Fibroblast of skin of back (primary cell): Measurements from ENCODE around the gene TMEM184A.
"Not testable (repeated sequence)": the region's sequence is repeated elsewhere in the genome, so short reads cannot be mapped to it uniquely, and the experiment has no call there.

Experiments
- DNase-seq: peaks from one replicate; pipeline ENCODE4 v3.0.0-alpha.2; 2013

Gene TMEM184A

DNA sequence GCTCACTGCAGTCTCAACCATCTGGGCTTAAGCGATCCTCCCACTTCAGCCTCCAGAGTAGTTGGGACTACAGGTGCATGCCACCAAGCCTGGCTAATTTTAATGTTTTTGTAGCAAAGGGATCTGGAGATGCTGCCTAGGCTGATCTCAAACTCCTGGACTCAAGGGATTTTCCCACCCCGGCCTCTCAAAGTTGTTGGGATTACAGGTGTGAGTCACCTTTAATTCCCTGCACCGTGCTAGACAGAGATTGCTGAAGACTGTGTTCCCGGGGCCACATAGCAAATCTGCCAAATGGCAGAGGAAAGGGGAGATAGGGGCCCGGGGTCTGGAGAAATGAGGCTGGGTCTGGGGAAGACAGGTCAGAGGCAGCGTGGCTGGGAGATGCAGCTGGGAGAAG is 34.5 kb upstream of the TMEM184A start:
- peak; percentile 5 for DNase-seq

DNA sequence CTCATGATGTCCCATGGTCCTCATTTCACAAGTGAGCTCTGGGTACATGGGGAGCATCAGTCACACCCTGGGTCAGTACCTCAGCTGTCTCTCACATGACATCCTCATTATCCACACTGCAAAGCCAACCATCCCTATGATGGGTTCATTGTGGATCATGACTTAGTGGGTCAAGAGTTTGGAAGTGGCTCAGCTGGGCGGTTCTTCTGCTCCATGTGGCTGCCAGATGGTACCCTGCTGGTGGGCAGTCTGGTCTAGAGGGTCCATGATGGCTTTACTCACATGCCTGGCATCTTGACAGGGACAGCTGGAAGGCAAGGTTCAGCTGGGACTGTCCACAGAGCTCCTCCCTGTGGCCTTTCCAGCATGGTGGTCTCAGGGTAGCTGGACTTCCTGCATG is 33.0 kb upstream of the TMEM184A start:
- DNase-seq = no peak

DNA sequence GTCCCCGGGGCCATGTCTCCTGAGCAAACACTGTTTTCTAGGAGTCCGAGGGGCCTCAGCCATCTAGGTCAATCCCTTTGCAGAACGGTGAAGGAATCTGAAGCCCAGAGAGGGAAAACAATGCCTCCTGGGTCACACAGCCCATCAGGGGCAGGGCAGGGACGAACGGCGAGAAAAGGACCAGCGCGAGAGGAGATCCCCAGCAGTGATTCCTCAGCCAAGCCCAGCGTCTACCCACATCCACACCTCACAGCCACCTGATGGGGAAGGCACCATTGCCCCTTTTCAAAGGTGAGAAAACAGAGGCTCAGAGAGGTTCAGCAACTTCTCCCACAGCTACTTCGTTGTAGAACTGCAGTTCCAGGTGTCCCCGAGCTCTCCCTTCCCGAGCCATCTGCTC is 31.7 kb upstream of the TMEM184A start:
- DNase-seq = no peak

DNA sequence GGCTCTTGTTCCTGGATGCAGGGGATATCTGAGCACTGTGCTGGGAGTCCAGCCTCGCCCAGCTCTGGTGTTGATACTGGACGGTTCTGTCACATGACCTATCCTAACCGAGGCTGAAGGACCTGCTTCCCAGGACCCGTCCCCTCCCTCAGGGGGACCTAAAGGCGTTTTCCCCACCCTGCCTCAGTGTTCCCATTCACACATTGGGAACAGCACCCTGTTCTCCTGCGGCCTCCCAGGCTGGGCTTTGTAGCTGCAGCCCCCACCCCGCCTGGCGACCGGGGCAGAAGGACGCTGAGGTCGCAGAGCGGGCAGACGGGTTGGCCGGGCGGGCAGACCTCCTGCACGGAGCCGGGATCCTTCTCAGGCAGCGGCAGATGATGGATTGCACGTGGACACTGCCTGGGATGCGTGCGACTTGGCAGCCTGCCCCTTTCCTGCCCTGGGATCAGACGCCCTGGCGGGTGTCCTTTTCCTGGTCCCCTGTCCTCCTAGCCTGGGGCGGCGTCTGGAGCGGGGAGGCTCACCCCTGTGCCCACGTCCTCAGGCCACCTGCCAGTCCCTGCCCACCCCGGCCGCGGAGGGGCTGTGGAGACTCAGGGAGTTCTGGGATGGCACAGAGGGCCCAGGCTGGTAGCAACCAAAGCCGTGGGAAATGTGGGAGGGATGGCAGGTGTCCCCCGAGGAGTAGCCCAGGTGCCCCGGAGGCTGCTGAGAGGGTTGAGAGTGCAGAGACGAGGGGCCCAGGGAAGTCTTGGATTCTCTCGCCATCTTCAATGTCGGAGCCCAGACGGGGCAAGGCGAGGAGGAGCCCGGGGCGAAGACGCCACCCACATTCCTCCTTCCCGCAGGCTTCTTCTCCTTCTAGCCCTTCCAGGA is 31.1 kb upstream of the TMEM184A start:
- DNase-seq = no peak

DNA sequence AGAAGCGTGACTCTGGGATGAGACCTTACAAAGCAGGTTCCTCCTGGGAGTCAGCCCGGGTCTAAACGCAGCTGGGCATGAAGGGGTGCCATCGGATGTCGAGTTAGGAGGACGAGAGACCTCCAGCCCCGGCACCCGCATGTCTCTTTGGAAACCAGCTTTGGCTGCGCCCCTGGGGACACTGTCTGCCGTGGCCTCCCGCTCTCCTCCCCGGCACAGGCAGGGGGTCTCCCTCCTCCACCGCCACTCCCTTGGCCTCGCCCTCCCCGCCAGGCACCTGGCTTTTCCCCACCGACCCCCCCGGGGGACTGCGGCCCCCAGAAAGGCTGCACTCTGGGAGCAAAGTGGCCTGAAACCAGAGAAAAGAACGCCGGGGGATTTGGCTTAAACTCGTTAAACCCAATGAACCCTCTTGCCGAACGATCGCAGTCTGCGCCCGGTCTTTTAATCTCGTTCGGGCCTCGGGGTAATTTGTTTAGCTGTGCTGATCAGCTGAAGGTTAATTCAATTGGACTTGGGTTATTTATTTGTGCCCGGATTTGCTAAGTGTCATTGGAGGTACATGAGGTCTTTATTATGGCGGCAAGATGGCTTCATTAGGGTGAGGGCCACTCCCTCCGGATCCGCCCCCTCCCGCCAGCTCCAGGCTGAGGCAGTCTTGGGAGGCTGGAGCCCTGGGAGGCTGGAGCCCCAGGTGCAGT is 30.3 kb upstream of the TMEM184A start:
- no peak for DNase-seq

DNA sequence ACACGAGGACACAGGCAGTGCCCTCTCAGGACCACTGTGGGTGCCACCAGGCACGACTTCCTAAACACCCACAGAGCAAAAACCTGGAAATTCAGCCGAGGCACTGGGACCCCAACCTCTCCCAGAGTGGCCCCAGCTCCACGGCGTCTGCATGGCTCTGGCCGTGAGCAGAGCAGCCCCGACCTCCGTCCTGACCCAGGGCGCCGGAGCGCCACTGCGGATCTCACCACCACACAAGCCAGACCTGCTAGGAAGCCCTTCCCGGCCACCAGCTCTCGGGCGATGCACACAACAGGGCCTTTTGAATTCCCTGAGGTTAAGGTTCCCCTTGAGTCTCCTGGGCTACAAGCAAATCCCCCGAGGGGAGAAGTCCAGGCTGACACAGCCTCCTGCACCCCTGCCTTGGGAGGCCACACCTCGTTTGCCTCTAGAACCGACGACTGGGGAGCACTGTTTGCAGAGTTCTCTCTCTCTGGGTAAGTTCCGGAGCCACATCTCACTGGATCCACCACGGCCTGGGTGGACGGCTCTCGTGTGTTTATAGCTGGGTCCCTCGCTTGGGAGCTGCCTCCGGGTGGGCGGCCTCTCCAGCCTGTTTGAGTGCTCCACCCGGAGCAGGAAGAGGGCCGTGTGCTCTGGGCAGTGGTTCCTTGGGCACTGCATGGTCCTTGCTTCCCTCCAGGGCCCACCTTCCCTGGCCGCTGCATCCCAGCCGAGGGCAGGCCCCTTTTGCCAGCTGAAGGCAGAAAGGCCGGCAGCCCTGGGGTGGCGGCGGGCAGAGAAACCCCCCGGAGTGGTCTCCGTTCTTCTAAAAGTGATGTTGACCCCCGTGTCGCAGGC is 29.4 kb upstream of the TMEM184A start:
- DNase-seq = no peak

DNA sequence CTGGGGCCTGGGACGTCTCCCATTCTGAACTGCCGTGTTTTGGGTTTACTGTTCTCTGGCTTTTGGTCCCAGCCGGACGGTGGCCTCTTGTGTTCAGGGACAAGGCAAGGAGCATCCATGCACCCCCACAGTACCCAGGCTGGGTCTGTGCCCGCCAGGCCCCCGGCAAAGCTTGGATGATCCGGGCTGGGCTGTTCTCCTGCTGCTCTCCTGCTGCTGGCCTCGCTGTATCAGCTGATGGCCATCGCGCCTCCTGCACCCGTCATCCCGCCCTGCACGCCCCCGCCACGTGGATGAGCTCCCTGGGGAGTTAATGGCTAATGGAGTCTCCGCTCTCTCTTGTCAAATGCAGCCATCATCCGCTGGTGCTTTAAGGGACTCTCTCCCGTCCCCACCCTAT is 28.7 kb upstream of the TMEM184A start:
- DNase-seq = no peak

DNA sequence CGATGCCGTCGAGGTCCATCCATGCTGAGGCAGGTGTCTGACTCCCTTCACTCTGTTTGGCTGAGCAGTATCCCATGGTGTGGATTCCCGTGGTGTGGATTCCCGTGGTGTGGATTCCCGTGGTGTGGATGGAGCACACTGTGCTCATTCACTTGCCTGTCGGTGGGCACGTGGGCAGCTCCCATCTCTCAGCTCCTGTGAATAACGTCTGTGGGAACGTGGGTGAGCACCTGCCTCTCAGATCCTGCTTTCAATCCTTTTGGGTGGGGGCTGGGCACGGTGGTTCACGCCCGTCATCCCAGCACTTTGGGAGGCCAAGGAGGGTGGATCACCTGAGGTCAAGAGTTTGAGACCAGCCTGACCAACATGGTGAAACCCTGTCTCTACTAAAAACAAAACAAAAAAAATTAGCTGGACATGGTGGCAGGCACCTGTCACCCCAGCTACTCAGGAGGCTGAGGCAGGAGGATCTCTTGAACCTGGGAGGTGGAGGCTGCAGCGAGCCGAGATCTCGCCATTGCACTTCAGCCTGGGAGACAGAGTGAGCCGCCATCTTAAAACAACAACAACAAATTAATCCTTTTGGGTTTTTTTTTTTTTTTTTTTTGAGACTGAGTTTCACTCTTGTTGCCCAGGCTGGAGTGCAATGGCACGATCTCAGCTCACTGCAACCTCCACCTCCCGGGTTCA is 27.4 kb upstream of the TMEM184A start:
- DNase-seq = not testable (repeated sequence)

DNA sequence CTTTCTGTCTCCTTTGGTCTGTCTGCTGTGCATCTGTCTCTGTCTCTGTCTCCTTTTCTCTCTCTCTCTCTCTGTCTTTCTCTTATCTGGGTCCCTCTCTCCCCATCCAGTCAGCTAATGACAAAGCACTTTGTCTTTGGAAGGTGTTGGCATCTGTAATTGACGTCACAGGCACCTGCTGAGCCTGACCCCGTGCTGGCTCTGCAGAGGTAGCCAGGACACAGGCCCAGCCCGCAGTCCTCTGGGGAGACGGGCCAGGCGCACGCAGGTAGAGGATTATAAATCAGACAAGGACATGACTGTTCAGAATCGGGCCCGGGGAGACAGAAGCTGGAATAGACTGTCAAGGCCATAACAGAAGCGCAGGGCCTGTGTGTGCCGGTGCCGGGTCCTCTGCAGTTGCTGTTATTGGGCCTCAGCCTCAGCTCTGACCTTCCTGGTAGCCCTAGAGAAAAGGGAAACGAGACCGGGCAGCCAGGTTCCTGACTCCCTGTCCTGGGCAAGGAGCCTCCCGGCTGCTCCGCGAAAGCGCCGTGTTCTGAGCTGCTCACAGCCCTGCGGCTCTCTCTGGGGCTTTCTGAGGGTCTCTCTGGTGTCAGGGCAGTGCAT is 24.5 kb upstream of the TMEM184A start:
- DNase-seq = no peak

DNA sequence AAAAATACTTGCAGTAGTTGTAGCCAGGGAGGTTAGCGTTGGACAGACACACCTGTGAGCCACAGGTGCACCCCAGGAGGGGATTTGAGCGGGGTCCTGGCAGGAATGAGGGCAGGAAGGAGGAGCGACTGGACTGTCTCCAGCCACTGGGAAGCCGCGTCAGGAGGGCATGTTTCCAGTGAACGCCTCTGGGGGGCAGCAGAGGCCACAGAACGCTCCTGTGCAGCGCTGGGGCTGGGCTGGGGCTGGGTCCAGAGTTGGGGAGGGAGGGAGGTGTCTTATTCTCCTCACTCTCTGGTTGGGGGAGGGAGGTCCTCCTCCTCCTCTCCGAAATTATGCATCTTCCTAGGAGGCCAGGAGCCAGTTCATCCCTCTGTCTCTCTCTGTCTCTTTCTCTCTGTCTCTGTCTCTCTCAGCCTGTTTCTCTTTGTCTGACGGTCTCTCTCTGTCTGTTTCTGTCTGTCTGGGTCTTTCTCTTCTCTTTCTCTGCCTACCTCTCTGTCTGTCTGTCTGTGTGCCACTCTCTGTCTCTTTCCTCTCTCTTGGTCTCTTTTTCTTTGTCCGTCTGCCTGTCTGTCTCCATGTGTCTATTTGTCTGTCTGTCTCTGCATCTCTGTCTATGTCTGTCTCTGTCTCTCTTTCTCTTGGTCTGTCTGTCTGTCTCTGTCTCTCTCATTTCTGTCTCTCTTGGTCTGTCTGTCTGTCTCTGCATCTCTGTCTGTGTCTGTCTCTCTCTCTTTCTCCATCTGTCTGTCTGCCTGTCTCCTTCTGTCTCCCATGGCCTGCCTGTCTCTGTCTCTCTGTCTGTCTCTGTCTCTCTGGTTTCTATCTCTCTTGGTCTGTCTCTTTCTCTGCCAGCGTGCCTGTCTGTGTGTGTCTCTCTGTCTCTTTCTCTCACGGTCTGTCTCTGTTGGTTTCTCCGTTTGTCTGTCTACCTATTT is 23.7 kb upstream of the TMEM184A start:
- peak; percentile 56 for DNase-seq

DNA sequence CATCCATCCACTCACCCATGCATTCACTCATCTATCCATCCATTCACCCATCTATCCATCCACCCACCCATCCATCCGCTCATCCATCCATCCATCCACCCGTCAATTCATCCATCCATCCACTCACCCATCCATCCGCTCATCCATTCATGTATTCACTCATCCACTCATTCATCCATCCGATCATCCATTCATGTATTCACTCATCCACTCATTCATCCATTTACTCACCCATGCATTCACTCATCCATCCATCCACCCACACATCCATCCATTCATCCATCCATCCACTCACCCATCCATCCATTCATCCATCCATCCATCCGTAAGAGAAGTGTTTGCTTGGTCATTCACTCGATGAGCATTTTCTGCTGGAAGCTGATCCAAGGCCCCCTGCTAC is 22.5 kb upstream of the TMEM184A start:
- DNase-seq = no peak

DNA sequence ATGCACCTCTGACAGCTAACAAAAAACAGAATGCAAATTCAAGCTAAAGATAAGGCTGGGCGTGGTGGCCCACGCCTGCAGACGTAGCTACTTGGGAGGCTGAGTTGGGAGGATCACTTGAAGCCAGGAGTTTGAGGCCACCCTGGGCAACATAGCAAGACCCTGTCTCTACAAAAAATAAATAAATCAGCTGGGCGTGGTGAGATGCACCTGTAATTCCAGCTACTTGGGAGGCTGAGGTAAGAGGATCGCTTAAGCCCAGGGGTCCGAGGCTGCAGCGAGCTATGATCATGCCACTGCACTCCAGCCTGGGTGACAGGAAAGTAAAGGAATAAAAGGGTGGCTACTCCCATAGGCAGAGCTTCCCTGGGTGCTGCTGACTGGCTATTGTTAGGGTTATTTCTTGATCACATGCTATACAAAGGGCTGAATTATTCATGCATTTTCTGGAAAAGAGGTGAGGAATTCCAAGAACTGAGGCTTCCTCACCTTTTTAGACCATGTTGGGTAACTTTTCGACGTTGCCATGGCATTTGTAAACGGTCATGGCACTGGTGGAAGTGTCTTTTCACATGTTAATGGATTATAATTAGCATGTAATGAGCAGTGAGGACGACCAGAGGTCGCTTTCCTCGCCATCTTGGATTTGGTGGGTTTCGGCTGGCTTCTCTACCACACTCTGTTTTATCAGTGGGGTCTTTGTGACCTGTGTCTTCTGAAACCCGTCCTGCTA is 20.7 kb upstream of the TMEM184A start:
- no peak for DNase-seq

DNA sequence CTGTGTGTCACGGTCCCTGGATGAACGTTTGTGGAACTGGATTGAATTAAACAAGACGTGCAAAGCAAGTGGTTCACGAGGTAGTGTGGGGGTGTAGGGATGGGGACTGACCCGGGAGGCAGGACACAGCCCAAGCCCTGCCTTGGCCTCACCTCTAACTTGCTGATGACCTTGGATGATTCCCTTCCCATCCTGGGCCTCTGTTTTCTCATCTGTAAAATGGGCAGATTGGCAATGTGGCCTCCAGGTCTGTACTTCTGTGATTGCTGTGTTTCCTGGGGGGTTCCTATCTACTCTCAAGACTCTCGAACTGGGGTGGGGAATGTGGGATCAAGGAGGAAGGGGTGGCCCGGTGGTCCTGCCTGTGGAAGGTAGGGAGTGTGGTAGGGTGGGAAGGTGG is 19.8 kb upstream of the TMEM184A start:
- DNase-seq = no peak

DNA sequence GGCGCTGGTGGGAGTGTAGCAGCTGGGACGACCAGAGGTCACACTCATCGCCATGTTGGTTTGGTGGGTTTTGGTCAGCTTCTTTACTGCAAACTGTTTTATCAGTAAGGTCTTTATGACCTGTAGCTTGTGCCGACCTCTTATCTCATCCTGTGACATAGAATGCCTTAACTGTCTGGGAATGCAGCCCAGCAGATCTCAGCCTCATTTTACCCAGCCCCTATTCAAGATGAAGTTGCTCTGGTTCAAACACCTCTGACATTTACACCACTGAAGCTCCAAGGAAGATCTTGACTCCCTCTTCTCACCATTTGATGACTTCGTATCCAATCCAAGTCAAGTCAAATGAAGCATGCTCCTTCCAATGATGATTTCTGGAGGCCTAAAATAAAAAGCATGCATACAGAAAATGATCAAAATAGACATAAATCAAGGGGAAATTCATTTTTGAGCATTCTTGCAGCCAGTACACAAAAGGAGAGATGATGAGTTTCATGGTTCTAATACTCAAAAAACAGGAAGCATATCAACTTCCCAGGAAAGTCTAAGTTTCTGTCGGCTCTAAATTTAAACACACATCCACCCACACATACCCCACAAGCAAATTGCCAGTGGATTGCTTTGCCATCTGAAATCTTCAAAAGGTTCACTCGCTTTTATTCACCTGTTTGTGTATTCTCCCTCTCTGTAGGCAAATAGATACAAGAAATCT is 16.3 kb upstream of the TMEM184A start:
- no peak for DNase-seq

DNA sequence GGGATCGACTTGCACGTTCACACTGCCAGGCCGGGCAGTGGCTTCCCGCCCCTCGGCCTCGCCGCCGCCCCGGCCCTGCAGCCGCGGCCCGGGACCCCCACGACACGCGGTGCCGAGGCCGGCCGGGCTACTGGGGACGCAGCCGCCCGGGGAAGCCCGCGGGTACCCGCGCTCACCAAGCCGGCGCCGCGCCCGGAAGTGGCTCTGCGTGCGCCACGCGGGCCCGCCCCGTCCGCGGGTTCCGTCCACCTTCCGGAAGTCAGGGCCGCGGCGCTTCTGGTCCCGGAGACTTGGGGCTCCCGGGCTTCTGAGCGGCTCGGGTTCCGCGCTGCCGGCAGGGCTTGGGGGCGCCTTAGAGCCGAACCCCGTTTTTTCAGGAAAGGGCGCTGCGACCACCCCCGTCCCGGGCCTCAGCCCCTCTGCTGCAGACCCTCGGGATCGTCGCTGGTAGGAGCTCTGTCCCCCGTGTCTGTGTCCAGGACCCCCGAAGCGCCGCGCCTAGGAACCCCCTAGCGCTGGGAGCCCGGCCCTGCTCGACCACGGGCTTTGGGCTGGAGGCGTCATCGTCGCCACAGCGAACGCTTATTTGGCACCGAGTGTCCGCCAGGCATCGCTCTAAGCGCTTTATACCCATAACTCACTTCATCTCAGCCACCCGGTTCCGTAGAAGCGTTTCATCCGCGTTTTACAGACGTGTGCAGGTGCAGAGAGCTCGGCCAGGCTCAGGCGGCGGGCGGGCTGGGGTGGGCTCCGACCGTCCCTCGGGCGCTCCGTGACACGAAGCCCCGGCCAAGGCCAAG is 14.0 kb upstream of the TMEM184A start, which contains the start of gene PSMG3:
Gene PSMG3, minus strand, starts transcription at position 200 of the 800 bp plus-strand sequence. CDS start 693 bp downstream, outside the sequence.
- DNase-seq = peak; percentile 90

DNA sequence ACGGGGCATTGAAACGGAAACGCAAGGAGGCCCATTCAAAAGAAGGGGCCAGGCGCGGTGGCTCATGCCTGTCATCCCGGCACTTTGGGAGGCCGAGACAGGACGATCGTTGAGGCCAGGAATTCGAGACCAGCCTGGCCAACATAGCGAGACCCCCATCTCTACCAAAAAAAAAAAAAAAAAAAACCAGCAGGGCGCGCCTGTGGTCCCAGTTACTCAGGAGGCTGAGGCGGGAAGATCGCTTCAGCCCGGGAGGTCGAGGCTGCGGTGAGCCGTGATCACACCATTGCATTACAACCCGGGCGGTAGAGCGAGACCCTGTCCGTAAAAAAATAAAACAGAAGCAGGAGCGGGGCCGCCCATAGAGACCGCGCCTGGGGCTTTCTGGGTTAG is 13.4 kb upstream of the TMEM184A start:
- DNase-seq = no peak

DNA sequence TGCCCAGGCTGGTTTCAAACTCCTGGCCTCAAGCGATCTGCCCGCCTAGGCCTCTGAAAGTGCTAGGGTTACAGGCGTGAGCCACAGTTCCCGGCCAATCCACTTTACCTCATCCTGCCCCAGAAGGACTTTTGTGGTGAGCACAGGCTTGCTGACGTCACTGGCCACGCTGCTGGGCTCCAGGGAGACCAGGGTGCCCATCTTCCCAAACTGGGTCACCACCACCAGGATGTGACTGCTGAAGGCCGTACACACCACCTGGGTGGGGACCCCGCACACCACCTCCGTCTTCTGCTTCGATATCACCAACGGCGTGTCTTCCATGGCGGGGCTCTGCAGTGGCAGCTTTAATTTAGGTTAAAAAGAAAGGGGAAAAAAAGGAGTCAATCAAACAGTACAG is 13.0 kb upstream of the TMEM184A start:
- DNase-seq = peak; percentile 21

DNA sequence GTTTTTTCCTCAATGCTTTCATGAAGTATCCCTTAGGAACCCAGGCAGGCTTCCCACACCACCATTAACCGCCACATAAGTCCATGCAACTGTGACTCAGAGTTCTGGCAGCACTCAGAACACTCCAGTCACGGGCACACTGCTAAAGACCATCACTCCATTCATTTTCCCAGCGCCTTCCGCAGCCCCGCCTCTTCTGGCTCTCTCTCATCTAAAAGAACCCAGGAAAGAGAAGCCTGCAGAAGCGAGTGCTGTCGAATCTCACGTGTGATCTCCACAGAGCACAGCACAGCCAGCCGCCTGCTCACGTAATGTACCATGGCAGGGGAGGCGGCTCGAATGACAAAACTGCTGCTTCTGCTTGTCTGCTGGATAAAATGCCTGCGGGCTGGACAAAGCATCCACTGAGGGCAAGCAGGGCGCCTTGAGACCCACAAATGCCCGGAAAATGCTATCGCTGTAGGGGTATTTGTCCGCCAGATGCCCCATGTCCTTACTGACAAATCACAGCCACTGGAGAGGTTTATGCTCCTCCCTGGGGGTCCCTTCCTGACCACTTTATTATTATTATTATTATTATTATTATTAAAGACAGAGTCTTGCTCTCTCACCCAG is 12.0 kb upstream of the TMEM184A start:
- DNase-seq = peak; percentile 91
